H54 (cell line): ENCODE measurements around the gene NYNRIN.

Source experiments
- DNase-seq: peaks from one replicate; pipeline ENCODE4 v3.0.0; 2011; ENCODE audit warnings: low spot score, mixed read lengths; ENCODE audit not compliant: insufficient read length
- FAIRE-seq: peaks from 3 replicates; lab custom pipeline; 2011; peaks lifted over from hg19 to GRCh38; lab: Jason Lieb, UNC
- POLR2A ChIP-seq: IDR thresholded peaks from 2 replicates; pipeline ENCODE4 v1.6.1; 2011; ENCODE audit warnings: low read depth, mild to moderate bottlenecking, low read length

The NYNRIN gene

DNA sequence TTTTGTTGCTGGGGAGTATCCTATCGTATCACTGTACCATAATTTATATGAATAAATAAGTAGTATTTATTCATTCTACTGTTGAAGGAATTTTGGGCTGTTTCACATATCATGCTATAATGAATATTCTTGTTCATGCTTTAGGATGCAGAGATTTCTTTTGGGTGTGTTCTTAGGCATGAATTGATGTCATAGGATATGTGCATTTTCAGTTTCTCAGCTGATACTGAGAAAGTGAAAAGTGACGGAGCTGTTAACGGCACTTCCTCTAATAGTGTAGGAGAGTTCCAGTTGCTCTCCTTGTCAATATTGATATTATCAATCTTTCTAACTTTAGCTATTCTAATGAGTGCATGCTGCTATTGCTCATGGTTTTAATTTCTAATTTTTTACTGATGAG is 67.0 kb downstream of the NYNRIN start:
- no peak for TF ChIP-seq POLR2A
- no peak for FAIRE-seq
- DNase-seq = no peak
